NCI-H1930 (cell line): ENCODE measurements around the gene PRMT3.
"Not testable (repeated sequence)": the region's sequence is repeated elsewhere in the genome, so short reads cannot be mapped to it uniquely, and the experiment has no call there.

Experiments used
- DNase-seq, 2 experiments: peaks; one replicate each; lab custom pipeline; 2025; lab: John Stamatoyannopoulos, UW

The PRMT3 gene

GRCh38 chr11:20374741-20375300, 12.7 kb upstream of the PRMT3 start:
- DNase-seq: no peak

GRCh38 chr11:20376162-20376730, 11.3 kb upstream of the PRMT3 start:
- no peak for DNase-seq

- DNase-seq: not testable (repeated sequence)
Observed at GRCh38 chr11:20385996-20386395, 1.5 kb upstream of the PRMT3 start.

GRCh38 chr11:20388096-20389055, 860 bp downstream of the PRMT3 start:
- DNase-seq: no peak

- peak; percentile 22 to 34 for DNase-seq
Observed at GRCh38 chr11:20397281-20397680, 9.8 kb downstream of the PRMT3 start.

- no peak for DNase-seq
Observed at GRCh38 chr11:20399498-20399897, 12.0 kb downstream of the PRMT3 start.

GRCh38 chr11:20403059-20403458, 15.5 kb downstream of the PRMT3 start:
- DNase-seq: no peak

DNA sequence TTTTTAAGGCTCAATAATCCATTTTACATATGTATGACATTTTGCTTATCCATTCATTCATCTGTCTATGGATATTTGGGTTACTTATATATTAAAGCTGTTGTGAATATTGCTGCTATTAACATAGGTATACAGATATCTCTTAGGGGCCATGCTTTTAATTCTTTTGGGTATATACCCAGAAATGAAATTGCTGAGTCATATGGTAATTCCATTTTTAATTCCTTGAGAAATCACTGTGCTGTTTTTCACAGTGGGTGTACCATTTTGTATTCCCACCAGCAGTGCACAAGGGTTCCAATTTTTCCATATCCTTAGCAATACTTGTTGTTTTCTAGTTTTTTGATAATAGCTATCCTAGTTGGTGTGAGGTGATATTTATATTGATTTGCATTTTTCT, 19.0 kb downstream of the PRMT3 start:
- DNase-seq: no peak

GRCh38 chr11:20407344-20407743, 19.8 kb downstream of the PRMT3 start:
- no peak for DNase-seq

DNA sequence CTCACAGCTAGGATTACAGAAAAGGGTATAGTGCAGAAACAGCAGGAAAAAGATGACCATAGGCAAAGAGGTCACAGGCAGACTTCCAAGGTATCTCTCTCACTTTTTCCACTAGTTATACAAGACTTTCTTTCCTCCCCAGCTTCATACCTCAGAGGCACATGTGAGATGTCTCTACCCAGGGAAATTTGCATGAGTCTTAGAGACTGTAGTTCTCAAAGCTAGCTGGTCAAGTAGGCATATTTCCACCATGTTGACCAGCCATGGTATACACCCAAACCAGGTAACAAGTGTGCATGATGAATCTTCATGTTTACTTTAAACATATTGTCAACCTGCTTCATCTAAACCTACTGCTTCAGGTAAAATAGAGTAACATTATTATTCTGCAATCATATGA, 27.9 kb downstream of the PRMT3 start:
- DNase-seq: no peak

- DNase-seq: no peak
Observed at GRCh38 chr11:20417771-20418170, 30.3 kb downstream of the PRMT3 start.

DNA sequence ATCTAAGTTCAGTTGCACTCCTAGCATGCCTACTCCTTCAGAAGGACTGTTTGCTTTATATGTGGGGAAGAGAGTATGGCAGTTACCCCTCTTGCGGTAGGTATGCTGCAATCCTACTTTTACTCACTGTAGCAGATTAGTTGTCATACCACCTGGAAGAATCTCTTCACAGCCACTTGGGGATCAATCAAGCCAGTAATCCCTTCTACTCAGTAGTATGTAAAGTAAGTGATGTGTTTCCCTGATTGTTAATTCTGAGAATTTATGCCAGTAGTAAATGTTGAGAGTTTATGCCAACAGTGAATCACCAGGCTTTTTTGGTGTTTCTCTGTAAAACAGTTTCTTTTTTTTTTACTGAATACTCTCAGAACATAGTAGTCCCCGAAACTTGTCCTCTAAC, 34.4 kb downstream of the PRMT3 start:
- DNase-seq: no peak

DNA sequence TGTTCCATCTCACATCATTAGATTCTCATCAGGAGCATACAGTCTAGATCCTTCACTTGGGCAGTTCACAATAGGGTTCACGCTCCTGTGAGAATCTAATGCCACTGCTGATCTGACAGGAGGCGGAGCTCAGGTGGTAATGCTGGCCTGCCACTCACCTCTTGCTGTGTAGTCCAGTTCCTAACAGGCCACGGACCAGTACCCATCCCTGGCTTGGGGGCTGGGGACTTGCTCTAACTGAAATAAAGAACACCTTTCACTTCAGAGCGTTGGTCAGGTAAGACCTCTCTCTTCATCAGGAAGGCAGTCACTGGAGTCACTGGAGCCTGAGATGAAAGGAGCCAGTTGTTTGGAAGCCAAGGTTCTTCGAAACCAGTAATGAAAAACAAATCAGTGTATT, 41.7 kb downstream of the PRMT3 start:
- DNase-seq: no peak

DNA sequence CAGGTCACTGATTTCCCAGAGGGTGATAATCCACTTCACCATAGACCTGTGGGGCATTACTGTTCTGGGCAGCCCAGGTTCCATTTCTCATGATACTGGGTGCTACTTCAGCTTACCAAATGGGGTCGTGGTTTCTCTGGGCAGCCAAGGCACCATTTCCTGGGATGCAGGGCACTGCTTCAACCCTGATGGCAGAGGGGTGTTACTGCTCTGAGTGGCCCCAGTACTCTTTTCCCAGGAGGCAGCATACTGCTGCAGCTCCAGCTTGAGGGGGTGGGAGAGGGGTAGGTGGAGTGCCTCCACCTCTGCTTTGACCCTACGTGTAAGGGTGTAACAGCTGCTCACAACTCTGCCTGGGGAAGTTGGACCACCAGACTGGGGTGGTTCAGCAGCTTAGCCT, 51.1 kb downstream of the PRMT3 start:
- no peak for DNase-seq

- DNase-seq: no peak
Observed at GRCh38 chr11:20443596-20443995, 56.1 kb downstream of the PRMT3 start.

DNA sequence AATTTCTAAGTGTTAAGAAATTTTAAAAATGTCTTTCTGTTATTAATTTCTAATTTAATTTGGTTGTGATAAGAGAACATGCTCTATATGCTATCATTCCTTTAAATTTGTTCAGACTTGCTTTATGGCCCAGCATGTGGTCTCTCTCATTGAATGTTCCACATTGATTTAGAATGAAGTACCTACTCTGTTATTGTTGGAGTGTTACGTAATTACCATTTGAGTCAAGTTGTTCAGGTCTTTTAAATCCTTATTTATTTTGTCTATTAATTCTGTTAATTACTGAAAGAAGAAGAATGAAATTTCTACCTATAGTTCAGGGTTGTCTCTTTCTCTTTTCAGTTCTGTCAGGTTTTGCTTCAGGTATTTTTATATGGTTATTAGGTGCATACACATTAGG, 57.0 kb downstream of the PRMT3 start:
- no peak for DNase-seq

DNA sequence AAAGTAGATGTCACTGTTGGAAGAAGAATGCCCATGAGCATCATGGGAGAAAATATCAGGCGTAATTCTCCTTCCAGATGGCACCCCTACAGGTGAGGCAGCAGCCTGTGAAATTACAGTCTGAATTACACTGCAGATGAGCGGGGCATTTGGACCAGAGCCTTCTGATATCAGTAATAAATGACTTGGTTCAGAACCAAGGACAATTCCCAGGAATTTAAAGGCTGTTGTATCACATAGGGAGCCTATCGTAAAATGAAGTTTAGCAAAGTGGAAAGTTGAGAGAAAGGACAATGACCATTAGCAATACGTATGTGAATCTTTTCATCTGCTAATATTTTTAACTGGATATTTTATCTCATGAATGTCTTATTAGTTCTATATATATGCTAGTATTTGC, 61.3 kb downstream of the PRMT3 start:
- no peak for DNase-seq

DNA sequence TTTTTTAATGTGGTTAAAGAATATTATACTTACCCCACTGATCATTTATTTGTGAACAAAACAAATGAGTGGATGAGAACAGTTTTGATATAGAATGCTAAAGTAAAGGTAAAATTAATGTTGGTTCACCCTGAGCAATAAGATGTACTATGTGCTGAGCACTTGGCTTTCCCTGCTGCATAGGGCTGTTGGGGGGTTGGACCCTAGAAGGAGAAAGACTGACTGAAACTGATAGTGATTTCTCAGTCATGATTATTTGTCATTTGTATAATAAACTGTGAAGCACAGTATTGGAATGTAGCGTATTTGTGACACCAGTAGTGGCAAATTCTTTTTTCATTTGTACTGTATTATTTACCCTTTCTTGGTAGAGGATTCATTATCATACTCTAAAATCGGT, 63.3 kb downstream of the PRMT3 start:
- DNase-seq: no peak

DNA sequence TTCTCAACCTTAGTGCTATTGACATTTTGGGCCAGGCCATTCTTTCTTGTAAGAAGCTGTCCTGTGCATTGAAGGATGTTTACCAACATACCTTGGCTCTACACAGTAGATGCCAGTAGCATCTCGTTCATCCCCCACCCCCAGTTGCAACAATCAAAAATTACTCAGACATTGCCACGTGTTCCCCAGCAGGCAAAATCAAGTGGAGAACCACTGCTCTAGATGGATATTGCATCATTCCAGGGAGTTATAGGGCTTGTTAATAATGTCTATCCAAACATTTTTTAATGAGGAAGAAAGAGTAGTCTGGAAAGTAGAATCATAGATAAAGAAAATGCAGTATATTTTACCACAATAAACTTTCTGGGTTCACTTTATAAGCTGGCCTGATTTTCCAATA, 64.1 kb downstream of the PRMT3 start:
- no peak for DNase-seq

- DNase-seq: no peak
Observed at GRCh38 chr11:20452585-20452984, 65.1 kb downstream of the PRMT3 start.

- no peak for DNase-seq
Observed at GRCh38 chr11:20453657-20454316, 66.3 kb downstream of the PRMT3 start.

GRCh38 chr11:20457001-20457799, 69.7 kb downstream of the PRMT3 start:
- no peak for DNase-seq
